NCI-H146 treated with DMSO at 0.1 percent for 48 hours (cell line): Measurements from ENCODE around the gene RPS6KB2.

Source experiments
- DNase-seq: peaks from one replicate; lab custom pipeline; 2025; ENCODE audit not compliant: unreplicated experiment; lab: John Stamatoyannopoulos, UW

The RPS6KB2 gene

GRCh38 chr11:67441731-67442351 is 13.5 kb downstream of the RPS6KB2 start:
- no peak for DNase-seq

GRCh38 chr11:67442504-67443404 is 14.5 kb downstream of the RPS6KB2 start:
- DNase-seq: no peak

- no peak for DNase-seq
These were observed 17.2 kb downstream of the RPS6KB2 start for GRCh38 chr11:67445515-67445914.

- DNase-seq: no peak
These were observed 19.9 kb downstream of the RPS6KB2 start for GRCh38 chr11:67448220-67448609.

- DNase-seq: peak; percentile 23
These were observed 21.0 kb downstream of the RPS6KB2 start for GRCh38 chr11:67449116-67449844.

GRCh38 chr11:67450796-67451657 is 22.7 kb downstream of the RPS6KB2 start:
- no peak for DNase-seq

- no peak for DNase-seq
These were observed 23.3 kb downstream of the RPS6KB2 start for GRCh38 chr11:67451658-67451976.

- DNase-seq: no peak
These were observed 24.1 kb downstream of the RPS6KB2 start, which contains the start of gene GPR152 for GRCh38 chr11:67452141-67452952. TSS of gene GPR152 (minus strand) at chr11:67452729. CDS start at chr11:67452724, 5 bp downstream.

GRCh38 chr11:67453816-67454732 is 25.8 kb downstream of the RPS6KB2 start:
- DNase-seq: no peak

- no peak for DNase-seq
These were observed 26.8 kb downstream of the RPS6KB2 start, which contains the start of gene CABP4 for GRCh38 chr11:67455054-67455453. TSS of gene CABP4 (plus strand) at chr11:67455354. CDS start at chr11:67455424, 70 bp downstream.

- no peak for DNase-seq
These were observed 27.9 kb downstream of the RPS6KB2 start for GRCh38 chr11:67456068-67456705.

- no peak for DNase-seq
These were observed 29.2 kb downstream of the RPS6KB2 start for GRCh38 chr11:67457453-67457852.

GRCh38 chr11:67458266-67458665 is 30.0 kb downstream of the RPS6KB2 start:
- DNase-seq: no peak

- DNase-seq: no peak
These were observed 34.9 kb downstream of the RPS6KB2 start for GRCh38 chr11:67463186-67463585.

- DNase-seq: no peak
These were observed 35.6 kb downstream of the RPS6KB2 start for GRCh38 chr11:67463680-67464410.

- peak; percentile 95 for DNase-seq
These were observed 36.3 kb downstream of the RPS6KB2 start for GRCh38 chr11:67464411-67465188.

- peak; percentile 29 for DNase-seq
These were observed 36.9 kb downstream of the RPS6KB2 start for GRCh38 chr11:67465189-67465510.
